HEK293 (cell line): ENCODE data around the gene ACTRT2.

Experiments used
- CTCF ChIP-seq: fragments of 450-650 bp; formaldehyde crosslinking; IDR thresholded peaks from 2 replicates; pipeline ENCODE4 v1.5.1; 2016; ENCODE audit warnings: missing biosample characterization, missing genetic modification characterization
- SP3 ChIP-seq: fragments of 450-650 bp; formaldehyde crosslinking; IDR thresholded peaks from 2 replicates; pipeline ENCODE4 v1.5.1; 2016; ENCODE audit warnings: missing biosample characterization, missing genetic modification characterization
- YY1 ChIP-seq: fragments of 450-650 bp; formaldehyde crosslinking; IDR thresholded peaks from 2 replicates; pipeline ENCODE4 v1.5.1; 2018; ENCODE audit warnings: missing biosample characterization, missing genetic modification characterization
- ZNF292 ChIP-seq: fragments of 450-650 bp; formaldehyde crosslinking; IDR thresholded peaks from 2 replicates; pipeline ENCODE4 v1.5.1; 2016; ENCODE audit warnings: low read depth, missing biosample characterization, missing genetic modification characterization, borderline replicate concordance
- ZNF513 ChIP-seq: fragments of 450-650 bp; IDR thresholded peaks from 2 replicates; pipeline ENCODE4 v1.5.1; 2018; ENCODE audit warnings: missing biosample characterization, missing genetic modification characterization

GRCh38 chr1:3028531-3029282 is 7.4 kb downstream of the ACTRT2 start:
- no peak for TF ChIP-seq ZNF292 (tag by site-specific recombination)
- TF ChIP-seq SP3 (tag by site-specific recombination) = no peak
- TF ChIP-seq YY1 (tag by site-specific recombination) = no peak
- TF ChIP-seq CTCF = no peak
- no peak for TF ChIP-seq ZNF513 (tag by site-specific recombination)
